Endothelial cell (in vitro differentiated cells): ENCODE results near the gene KCNQ1. TPM values are rescaled to one million over a fixed set of nuclear protein-coding genes. Genes with fewer than 3 reads are reported as not detected.

Experiments used
- DNase-seq: peaks from one replicate; pipeline ENCODE4 v3.0.0; 2021; ENCODE audit warnings: low spot score
- H3K27ac Mint-ChIP-seq: one replicate; pipeline ENCODE4 v1.8.0; 2021; ENCODE audit warnings: mixed read lengths, inconsistent platforms; ENCODE audit not compliant: unreplicated experiment
- H3K27me3 Mint-ChIP-seq: one replicate; pipeline ENCODE4 v1.8.0; 2021; ENCODE audit warnings: mild to moderate bottlenecking, moderate library complexity, mixed read lengths, inconsistent platforms; ENCODE audit not compliant: unreplicated experiment
- H3K36me3 Mint-ChIP-seq: one replicate; pipeline ENCODE4 v1.8.0; 2021; ENCODE audit warnings: mild to moderate bottlenecking, low read depth, mixed read lengths, inconsistent platforms; ENCODE audit not compliant: unreplicated experiment
- H3K4me1 Mint-ChIP-seq: one replicate; pipeline ENCODE4 v1.8.0; 2021; ENCODE audit warnings: mild to moderate bottlenecking, mixed read lengths, inconsistent platforms; ENCODE audit not compliant: unreplicated experiment
- H3K4me3 Mint-ChIP-seq: one replicate; pipeline ENCODE4 v1.8.0; 2021; ENCODE audit warnings: mild to moderate bottlenecking, mixed read lengths, inconsistent platforms; ENCODE audit not compliant: unreplicated experiment
- H3K9me3 Mint-ChIP-seq: one replicate; pipeline ENCODE4 v1.8.0; 2021; ENCODE audit warnings: mixed read lengths, inconsistent platforms; ENCODE audit not compliant: unreplicated experiment
- total RNA-seq: library from RNA; stranded (reverse); fragmentation: NEBNext Ultra II Directional; extraction: Animal tissue kit (Norgen Biotek cat#: 25700); gene quantifications from one replicate; pipeline ENCODE4 v1.2.1, GENCODE V29; 2021; ENCODE audit not compliant: unreplicated experiment
- TF ChIP-seq, protein P1 (sequence below): fragments of 200-600 bp; sonication (generic); IDR thresholded peaks from one replicate; pipeline ENCODE4 v1.5.0; 2021; ENCODE audit warnings: antibody characterized with exemption; ENCODE audit not compliant: unreplicated experiment

Gene KCNQ1
- total RNA-seq, 1 donor from 2014 or later: 35.3 TPM

DNA sequence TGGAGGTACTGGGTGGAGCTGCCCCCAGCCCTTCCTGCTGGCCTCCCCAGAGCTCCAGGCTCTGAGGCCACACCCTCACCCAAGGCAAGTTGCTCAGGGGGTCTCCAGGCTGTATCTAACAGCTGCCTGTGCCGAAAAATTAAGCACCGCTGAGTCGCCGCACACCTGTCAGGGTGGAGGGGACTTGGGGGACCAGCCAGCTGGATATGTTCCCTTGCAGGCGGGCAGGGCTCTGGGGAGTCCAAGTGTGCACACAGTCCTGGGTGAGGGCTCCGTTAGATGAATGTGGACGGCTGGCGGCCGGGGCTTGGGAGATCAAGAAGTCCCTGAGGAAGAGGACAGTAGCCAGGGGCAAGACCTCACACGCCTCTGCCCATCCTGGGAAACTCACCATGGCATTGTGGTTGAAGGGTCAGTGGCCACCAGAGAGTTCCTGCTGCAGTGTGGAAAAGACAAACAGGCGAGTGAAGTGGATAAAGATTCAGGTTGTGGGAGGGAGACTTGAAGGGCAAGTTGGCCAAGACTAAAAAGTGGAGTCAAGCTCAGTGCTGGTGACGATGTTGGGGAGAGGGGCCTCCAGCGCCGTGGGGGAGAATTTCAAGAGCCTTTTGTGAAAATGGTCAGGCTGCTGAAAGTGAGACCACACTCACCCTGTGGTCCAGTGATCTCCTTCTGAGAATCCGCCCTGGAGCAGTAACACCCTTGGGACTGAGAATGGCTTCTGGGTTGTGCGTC is 371.1 kb downstream of the KCNQ1 start:
- DNase-seq: no peak
- peaks cover 12% of the 10 kb centered on the region for H3K36me3 Mint-ChIP-seq
- H3K4me1 Mint-ChIP-seq: peaks cover 11% of the 10 kb centered on the region
- H3K9me3 Mint-ChIP-seq: no peaks in the 10 kb centered on the region
- TF ChIP-seq, protein P1, sequence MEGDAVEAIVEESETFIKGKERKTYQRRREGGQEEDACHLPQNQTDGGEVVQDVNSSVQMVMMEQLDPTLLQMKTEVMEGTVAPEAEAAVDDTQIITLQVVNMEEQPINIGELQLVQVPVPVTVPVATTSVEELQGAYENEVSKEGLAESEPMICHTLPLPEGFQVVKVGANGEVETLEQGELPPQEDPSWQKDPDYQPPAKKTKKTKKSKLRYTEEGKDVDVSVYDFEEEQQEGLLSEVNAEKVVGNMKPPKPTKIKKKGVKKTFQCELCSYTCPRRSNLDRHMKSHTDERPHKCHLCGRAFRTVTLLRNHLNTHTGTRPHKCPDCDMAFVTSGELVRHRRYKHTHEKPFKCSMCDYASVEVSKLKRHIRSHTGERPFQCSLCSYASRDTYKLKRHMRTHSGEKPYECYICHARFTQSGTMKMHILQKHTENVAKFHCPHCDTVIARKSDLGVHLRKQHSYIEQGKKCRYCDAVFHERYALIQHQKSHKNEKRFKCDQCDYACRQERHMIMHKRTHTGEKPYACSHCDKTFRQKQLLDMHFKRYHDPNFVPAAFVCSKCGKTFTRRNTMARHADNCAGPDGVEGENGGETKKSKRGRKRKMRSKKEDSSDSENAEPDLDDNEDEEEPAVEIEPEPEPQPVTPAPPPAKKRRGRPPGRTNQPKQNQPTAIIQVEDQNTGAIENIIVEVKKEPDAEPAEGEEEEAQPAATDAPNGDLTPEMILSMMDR: no peak
- peaks cover 13% of the 10 kb centered on the region for H3K27me3 Mint-ChIP-seq
- no peak overlapping the region for H3K27ac Mint-ChIP-seq
- H3K4me3 Mint-ChIP-seq: no peak overlapping the region

DNA sequence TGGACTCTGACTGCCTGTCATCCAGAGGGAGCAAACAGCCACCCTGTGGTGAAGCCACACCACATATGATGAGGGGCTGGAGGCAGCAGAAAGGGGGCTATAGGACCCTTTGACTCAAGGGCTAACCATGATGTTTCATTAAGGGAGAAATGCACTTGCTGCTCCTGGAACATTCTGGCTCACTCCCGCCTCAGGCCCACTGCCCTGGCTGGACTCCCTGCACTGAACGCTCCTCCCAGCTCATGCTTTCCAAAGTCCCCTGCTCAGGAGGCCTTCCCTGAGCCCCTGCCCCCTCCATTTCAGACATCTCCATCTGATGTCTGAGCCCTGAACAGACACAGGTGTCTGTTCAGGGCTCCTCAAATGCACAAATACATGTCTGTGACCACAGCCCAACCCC is 371.7 kb downstream of the KCNQ1 start:
- H3K9me3 Mint-ChIP-seq: no peaks in the 10 kb centered on the region
- no peak for DNase-seq
- H3K4me3 Mint-ChIP-seq: no peak overlapping the region
- TF ChIP-seq, protein P1: no peak
- H3K27ac Mint-ChIP-seq: no peak overlapping the region
- peaks cover 14% of the 10 kb centered on the region for H3K27me3 Mint-ChIP-seq
- H3K36me3 Mint-ChIP-seq: peaks cover 12% of the 10 kb centered on the region
- H3K4me1 Mint-ChIP-seq: peaks cover 11% of the 10 kb centered on the region

DNA sequence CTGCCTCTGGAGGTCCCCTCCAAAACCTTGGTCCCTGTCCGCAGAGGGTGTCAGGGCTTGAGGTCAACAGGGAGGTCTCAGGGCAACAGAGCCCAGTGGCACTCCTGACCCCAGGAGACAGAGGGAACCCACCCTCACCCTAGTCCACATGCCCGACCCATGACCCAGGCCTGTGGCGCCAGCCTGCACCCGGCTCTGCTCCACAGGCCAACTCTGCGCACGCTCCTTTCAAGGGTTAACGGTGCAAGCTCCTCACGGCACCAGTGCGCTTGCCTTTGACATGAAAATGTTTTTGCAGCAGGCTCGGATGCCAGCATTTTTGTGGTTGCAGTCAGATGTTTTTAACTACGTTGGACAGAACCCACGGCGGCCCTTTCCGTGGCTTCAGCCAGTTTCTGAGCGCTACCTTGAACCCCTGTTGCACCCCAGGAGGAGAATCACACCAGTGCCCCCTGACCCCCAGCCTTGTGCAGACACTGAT is 372.2 kb downstream of the KCNQ1 start:
- H3K4me1 Mint-ChIP-seq: peaks cover 9% of the 10 kb centered on the region
- TF ChIP-seq, protein P1: no peak
- peaks cover 16% of the 10 kb centered on the region for H3K36me3 Mint-ChIP-seq
- H3K9me3 Mint-ChIP-seq: no peaks in the 10 kb centered on the region
- H3K27me3 Mint-ChIP-seq: peaks cover 16% of the 10 kb centered on the region
- no peak overlapping the region for H3K4me3 Mint-ChIP-seq
- DNase-seq: no peak
- H3K27ac Mint-ChIP-seq: no peak overlapping the region

DNA sequence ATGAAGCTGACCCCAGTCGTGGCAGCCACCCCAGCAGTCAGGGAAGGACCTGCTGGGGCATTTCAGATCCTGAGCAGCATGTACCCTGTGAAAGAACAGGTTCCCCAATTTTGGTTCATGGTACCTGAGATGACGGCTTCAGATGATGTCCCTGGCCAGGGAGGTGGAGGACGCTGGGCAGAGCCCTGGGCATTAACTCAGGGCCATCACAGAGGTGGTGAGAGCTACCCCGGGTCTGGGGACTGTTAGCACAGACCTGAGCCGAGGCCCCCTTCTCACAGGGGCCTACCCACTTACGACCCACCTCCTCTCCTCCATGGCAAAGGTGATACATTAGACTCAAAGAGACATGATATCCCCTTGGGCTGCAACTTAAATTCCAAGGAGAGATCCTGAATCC is 372.6 kb downstream of the KCNQ1 start:
- H3K4me1 Mint-ChIP-seq: peaks cover 4% of the 10 kb centered on the region
- peaks cover 16% of the 10 kb centered on the region for H3K27me3 Mint-ChIP-seq
- no peak for DNase-seq
- peak overlapping the region; percentile 31 for H3K4me3 Mint-ChIP-seq
- H3K36me3 Mint-ChIP-seq: peaks cover 21% of the 10 kb centered on the region
- H3K27ac Mint-ChIP-seq: no peak overlapping the region
- TF ChIP-seq, protein P1: no peak
- H3K9me3 Mint-ChIP-seq: peaks cover under 1% of the 10 kb centered on the region

DNA sequence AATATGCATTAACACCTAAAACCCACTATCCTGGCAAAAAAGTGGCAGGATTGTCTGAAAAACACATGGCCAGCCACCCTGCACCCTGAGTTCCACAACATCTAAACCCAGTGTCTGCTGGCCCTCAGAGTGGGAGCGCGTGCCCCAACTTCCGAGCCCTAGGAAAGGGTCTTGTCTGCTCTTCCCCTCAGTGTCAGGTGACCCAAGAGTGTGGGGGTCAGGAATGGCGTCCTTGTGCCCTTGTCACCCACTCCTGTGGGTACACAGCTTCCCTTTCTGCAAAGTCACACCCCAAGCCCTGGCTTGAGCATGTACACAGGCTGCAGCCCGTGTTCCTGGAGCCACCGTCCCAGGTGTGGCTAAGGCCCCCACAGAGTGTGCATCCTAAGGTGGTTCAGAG is 373.2 kb downstream of the KCNQ1 start:
- no peak for DNase-seq
- Mint-ChIP-seq H3K4me1 (peaks cover under 1% of the 10 kb centered on the region), H3K4me3 (no peak overlapping the region), H3K9me3 (peaks cover 6% of the 10 kb centered on the region), H3K27me3 (peaks cover 16% of the 10 kb centered on the region), H3K27ac (no peak overlapping the region), H3K36me3 (peaks cover 27% of the 10 kb centered on the region)
- TF ChIP-seq, protein P1: no peak
